SIG-M5 treated with dmso at 0.1 percent for 504 hours (cell line): ENCODE results near the gene FAM3B.
"Not testable (repeated sequence)": the region's sequence is repeated elsewhere in the genome, so short reads cannot be mapped to it uniquely, and the experiment has no call there.

Source experiments
- DNase-seq: peaks from one replicate; lab custom pipeline; 2025; ENCODE audit not compliant: unreplicated experiment; lab: John Stamatoyannopoulos, UW

The FAM3B gene

GRCh38 chr21:41316200-41317062 lies at the start of gene FAM3B:
TSS of gene FAM3B (plus strand) at chr21:41316801. CDS start at chr21:41316880, 79 bp downstream.
- no peak for DNase-seq

GRCh38 chr21:41267346-41267745 lies 49.3 kb upstream of the FAM3B start:
- no peak for DNase-seq

GRCh38 chr21:41269535-41269934 lies 47.1 kb upstream of the FAM3B start:
- no peak for DNase-seq

- no peak for DNase-seq
These were observed 39.4 kb upstream of the FAM3B start for GRCh38 chr21:41277196-41277595.

- no peak for DNase-seq
These were observed 38.8 kb upstream of the FAM3B start for GRCh38 chr21:41277846-41278245.

- DNase-seq, result no peak
These were observed 36.3 kb upstream of the FAM3B start for GRCh38 chr21:41280115-41280919.

GRCh38 chr21:41282412-41282811 lies 34.2 kb upstream of the FAM3B start:
- no peak for DNase-seq

GRCh38 chr21:41283211-41283818 lies 33.3 kb upstream of the FAM3B start:
- DNase-seq, result peak; percentile 87

GRCh38 chr21:41289431-41289830 lies 27.2 kb upstream of the FAM3B start:
- DNase-seq, result no peak

GRCh38 chr21:41290106-41290799 lies 26.3 kb upstream of the FAM3B start:
- no peak for DNase-seq

GRCh38 chr21:41294548-41295231 lies 21.9 kb upstream of the FAM3B start:
- DNase-seq, result no peak

GRCh38 chr21:41295721-41296254 lies 20.8 kb upstream of the FAM3B start:
- DNase-seq, result no peak

GRCh38 chr21:41302976-41303375 lies 13.6 kb upstream of the FAM3B start:
- DNase-seq, result no peak

- no peak for DNase-seq
These were observed 12.4 kb upstream of the FAM3B start for GRCh38 chr21:41304068-41304720.

GRCh38 chr21:41307219-41307618 lies 9.4 kb upstream of the FAM3B start:
- DNase-seq, result no peak

- DNase-seq, result not testable (repeated sequence)
These were observed 3.1 kb upstream of the FAM3B start for GRCh38 chr21:41313285-41314164.

GRCh38 chr21:41315726-41316125 lies 875 bp upstream of the FAM3B start:
- DNase-seq, result no peak

GRCh38 chr21:41317063-41317392 lies 427 bp downstream of the FAM3B start:
- DNase-seq, result no peak

- DNase-seq, result no peak
These were observed 857 bp downstream of the FAM3B start for GRCh38 chr21:41317458-41317857.
